ENCODE data around the gene CDC37. TPM values are rescaled to one million over a fixed set of nuclear protein-coding genes. Genes with fewer than 3 reads are reported as not detected.
A peak's percentile ranks its signal among the peaks of the same experiment; 100 is the strongest.
"Not testable (repeated sequence)": the region's sequence is repeated elsewhere in the genome, so short reads cannot be mapped to it uniquely, and the experiment has no call there.

CDC37 gene
- total and polyA plus RNA-seq, 8 donors: 84.3 to 390 (median 169) TPM

- H3K4me1 ChIP-seq: peaks cover 37 to 62% (median 51%) of the 10 kb centered on the region in 4 donors
- H3K36me3 ChIP-seq: no peaks in the 10 kb centered on the region
- intact Hi-C loops (cut with DNase I; ENCODE audit: low total_unique reads): no loop called here
- H3K9me3 ChIP-seq: peaks cover 0 to 8% (median 3%) of the 10 kb centered on the region in 4 donors
- H3K27ac ChIP-seq: no peak overlapping the region
- no peak overlapping the region for H3K4me3 ChIP-seq
- TF ChIP-seq POLR2A (IDR thresholded peaks at IDR 0.05): no peak
- no peak for TF ChIP-seq CTCF (IDR thresholded peaks at IDR 0.05)
- TF ChIP-seq EP300 (IDR thresholded peaks at IDR 0.05): no peak
- TF ChIP-seq POLR2AphosphoS5 (IDR thresholded peaks at IDR 0.05): no peak
- WGBS, 5 donors: 8 to 15% (median 11%) methylated on average over 15 to 30 of the region's 30 CpGs
- H3K27me3 ChIP-seq: peaks cover 30 to 72% (median 67%) of the 10 kb centered on the region in 3 donors
- DNase-seq: peak in 1 of 2 donors; percentile 37
Observed at GRCh38 chr19:10417541-10418234, 14.3 kb upstream of the CDC37 start.

DNA sequence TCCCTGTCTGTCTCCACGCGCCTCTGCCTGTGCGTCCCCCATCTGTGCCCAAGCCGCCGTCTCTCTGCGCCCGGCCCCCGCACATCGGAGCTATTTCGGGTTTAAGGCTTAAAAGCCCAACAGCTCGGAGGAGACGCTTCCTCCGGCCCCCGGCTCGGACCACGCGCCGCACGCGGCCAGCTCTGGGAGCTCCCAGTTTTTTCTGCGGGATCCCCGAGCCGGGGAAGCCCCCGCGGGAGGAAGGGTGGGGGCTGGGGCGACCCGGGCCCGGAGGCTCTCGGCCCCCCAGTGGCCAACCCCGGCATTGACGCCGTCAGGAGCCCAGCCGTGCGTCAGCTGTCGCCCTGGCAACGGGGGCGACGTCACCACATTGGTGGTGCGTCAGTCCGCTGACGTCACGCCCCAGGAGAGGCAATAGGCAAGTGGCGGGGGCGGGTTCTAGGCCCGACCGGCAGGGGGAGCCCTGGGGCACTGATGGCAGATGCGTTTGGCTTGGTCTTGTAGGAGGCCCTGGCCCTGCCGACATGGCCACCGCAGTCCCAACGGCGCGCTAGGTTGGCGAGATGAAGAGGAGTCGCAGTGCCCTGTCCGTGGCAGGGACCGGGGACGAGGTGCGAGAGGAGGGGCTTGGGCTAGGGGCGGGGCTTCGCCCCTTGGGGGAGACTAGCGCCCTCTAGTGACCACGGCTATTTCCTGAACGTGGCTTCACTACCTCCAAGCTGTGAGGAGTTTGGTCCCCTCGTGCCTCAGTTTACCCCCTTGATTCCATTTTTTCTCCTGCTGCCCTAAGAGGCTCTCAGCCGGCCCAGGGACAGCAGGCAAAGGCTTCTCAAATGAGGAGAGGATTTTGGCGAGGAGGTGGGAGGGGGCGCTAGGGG is 13.3 kb upstream of the CDC37 start:
- Histone ChIP-seq H3K4me1 (peaks cover 37 to 61% (median 51%) of the 10 kb centered on the region in 4 donors), H3K27me3 (peaks cover 30 to 65% (median 56%) of the 10 kb centered on the region in 3 donors), H3K9me3 (peaks cover 0 to 8% (median 3%) of the 10 kb centered on the region in 4 donors), H3K4me3 (peak overlapping the region; percentile 39 to 51 (median 46)), H3K27ac (peak overlapping the region in 4 of 5 donors; percentile 44 to 62 (median 54)), H3K36me3 (no peaks in the 10 kb centered on the region)
- DNase-seq: peak; percentile 90 to 92
- WGBS, 5 donors: 2 to 4% (median 4%) methylated on average over 22 to 67 of the region's 67 CpGs
- intact Hi-C loops (cut with DNase I; ENCODE audit: low total_unique reads): no loop called here
- no peak for TF ChIP-seq POLR2AphosphoS5 (IDR thresholded peaks at IDR 0.05)
- TF ChIP-seq CTCF (IDR thresholded peaks at IDR 0.05): peak in 5 of 7 experiments; percentile 67 to 89 (median 83)

DNA sequence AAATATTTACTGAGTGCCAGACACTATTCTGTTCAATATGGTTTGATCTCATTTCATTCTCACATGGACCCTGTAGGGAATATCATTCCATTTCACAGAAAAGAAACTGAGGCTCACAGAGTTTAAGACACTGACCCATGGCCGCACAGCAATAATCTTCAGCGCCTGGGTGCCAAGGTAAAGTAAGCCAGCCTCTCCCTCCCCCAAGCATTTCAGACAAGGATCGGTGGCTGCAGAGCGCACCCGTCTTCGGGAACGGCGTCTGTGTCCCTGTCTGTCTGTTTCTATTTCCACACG is 12.7 kb upstream of the CDC37 start:
- Histone ChIP-seq H3K36me3 (no peaks in the 10 kb centered on the region), H3K27ac (peak overlapping the region in 4 of 5 donors; percentile 44 to 62 (median 54)), H3K4me1 (peaks cover 36 to 55% (median 47%) of the 10 kb centered on the region in 4 donors), H3K27me3 (peaks cover 25 to 59% (median 50%) of the 10 kb centered on the region in 3 donors), H3K9me3 (peaks cover 0 to 8% (median 3%) of the 10 kb centered on the region in 4 donors), H3K4me3 (peak overlapping the region; percentile 39 to 51 (median 46))
- no peak for TF ChIP-seq POLR2AphosphoS5 (IDR thresholded peaks at IDR 0.05)
- no peak for TF ChIP-seq CTCF (IDR thresholded peaks at IDR 0.05)
- TF ChIP-seq POLR2A (IDR thresholded peaks at IDR 0.05): no peak
- no peak for TF ChIP-seq EP300 (IDR thresholded peaks at IDR 0.05)
- intact Hi-C loops (cut with DNase I; ENCODE audit: low total_unique reads): no loop called here
- 3 to 8% (median 5%) methylated on average over 9 of the region's 9 CpGs for WGBS, 5 donors
- no peak for DNase-seq

DNA sequence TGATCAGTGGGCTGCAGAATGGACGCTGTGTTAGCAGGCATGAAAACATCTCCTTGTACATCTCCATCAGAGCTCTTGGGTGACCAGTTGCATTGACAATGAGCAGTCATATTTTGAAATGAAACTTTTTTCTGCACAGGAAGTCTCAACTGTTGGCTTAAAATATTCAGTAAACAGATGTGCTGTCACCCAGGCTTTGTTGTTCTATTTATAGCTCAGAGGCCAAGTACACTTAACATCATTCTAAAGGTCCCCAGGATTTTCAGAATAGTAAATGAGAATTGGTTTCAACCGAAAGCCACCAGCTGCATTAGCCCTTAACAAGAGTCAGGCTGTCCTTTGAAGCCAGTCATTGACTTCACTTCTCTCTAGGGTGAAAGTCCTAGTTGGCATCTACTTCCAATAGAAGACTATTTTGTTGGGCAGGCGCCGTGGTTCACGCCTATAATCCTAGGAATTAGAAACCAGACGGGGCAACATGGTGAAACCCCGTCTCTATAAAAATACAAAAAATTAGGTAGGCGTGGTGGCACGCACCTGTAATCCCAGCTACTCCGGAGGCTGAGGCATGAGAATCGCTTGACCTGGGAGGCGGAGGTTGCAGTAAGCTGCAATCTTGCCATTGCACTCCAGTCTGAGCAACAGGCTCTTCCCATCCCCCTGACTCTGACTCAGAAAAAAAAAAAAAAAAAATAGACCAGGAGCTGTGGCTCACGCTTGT is 9.1 kb upstream of the CDC37 start:
- peak overlapping the region in 3 of 5 donors; percentile 2 to 33 (median 13) for H3K27ac ChIP-seq
- TF ChIP-seq EP300 (IDR thresholded peaks at IDR 0.05): no peak
- TF ChIP-seq POLR2AphosphoS5 (IDR thresholded peaks at IDR 0.05): no peak
- no peak for TF ChIP-seq CTCF (IDR thresholded peaks at IDR 0.05)
- TF ChIP-seq POLR2A (IDR thresholded peaks at IDR 0.05): no peak
- intact Hi-C loops (cut with DNase I; ENCODE audit: low total_unique reads): no loop called here

DNA sequence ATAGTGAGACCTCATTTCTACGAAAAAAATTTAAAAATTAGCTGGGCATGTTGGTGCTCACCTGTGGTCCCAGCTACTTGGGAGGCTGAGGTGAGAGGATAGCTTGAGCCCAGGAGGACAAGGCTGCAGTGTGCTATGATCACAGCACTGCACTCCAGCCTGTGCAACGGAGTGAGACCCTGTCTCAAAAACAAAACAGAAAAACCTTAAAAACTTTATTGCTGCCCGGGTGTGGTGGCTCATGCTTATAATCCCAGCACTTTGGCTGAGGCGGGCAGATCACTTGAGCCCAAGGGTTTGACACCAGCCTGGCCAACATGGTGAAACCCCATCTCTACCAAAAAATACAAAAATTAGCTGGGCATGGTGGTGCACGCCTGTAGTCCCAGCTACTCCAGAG is 7.9 kb upstream of the CDC37 start:
- H3K4me3 ChIP-seq; H3K9me3 ChIP-seq; DNase-seq; intact Hi-C loops (cut with DNase I; ENCODE audit: low total_unique reads); H3K36me3 ChIP-seq; H3K27ac ChIP-seq: not testable (repeated sequence)
- 75 to 81% (median 78%) methylated on average over 5 of the region's 5 CpGs for WGBS, 5 donors
- Histone ChIP-seq H3K4me1 (peaks cover 6 to 29% (median 6%) of the 10 kb centered on the region in 4 donors), H3K27me3 (peaks cover 0 to 48% (median 17%) of the 10 kb centered on the region in 3 donors)

More for the DNA sequence above, 9.1 kb upstream of the CDC37 start:
- peaks cover 0 to 8% (median 3%) of the 10 kb centered on the region in 4 donors for H3K9me3 ChIP-seq
- DNase-seq: peak in 1 of 2 donors; percentile 36
- peaks cover 13 to 34% (median 17%) of the 10 kb centered on the region in 4 donors for H3K4me1 ChIP-seq
- no peaks in the 10 kb centered on the region for H3K36me3 ChIP-seq
- WGBS, 5 donors: 63 to 76% (median 69%) methylated on average over 13 of the region's 13 CpGs
- H3K27me3 ChIP-seq: peaks cover 2 to 48% (median 26%) of the 10 kb centered on the region in 3 donors
- no peak overlapping the region for H3K4me3 ChIP-seq

Measured in stomach (tissue), 9 donors.